ENCODE results near the gene ARRB1.

GRCh38 chr11:75292943-75293342, 58.5 kb downstream of the ARRB1 start:
- no peak for TF ChIP-seq EZH2phosphoT487 (IDR thresholded peaks at IDR 0.05)
- TF ChIP-seq CTCF (IDR thresholded peaks at IDR 0.05) = no peak
- TF ChIP-seq EZH2 (IDR thresholded peaks at IDR 0.05) = no peak

Data from neural progenitor cell (in vitro differentiated cells).